Activated naive CD4-positive, alpha-beta T cell treated with anti-CD3 and anti-CD28 coated beads, Interleukin-2, amount 50 U/mL, for 24 hours (primary cell): ENCODE measurements around the gene TPO.
A peak's percentile ranks its signal among the peaks of the same experiment; 100 is the strongest.

Source experiments
- H3K27ac Mint-ChIP-seq: one replicate; pipeline ENCODE4 v1.8.0; 2021; ENCODE audit warnings: mild to moderate bottlenecking, mixed read lengths
- H3K27me3 Mint-ChIP-seq: one replicate; pipeline ENCODE4 v1.8.0; 2021; ENCODE audit warnings: mixed read lengths
- H3K36me3 Mint-ChIP-seq: one replicate; pipeline ENCODE4 v1.8.0; 2021; ENCODE audit warnings: mixed read lengths
- H3K4me1 Mint-ChIP-seq: one replicate; pipeline ENCODE4 v1.8.0; 2021; ENCODE audit warnings: mixed read lengths
- H3K4me3 Mint-ChIP-seq: one replicate; pipeline ENCODE4 v1.8.0; 2021; ENCODE audit warnings: mild to moderate bottlenecking, mixed read lengths
- H3K9me3 Mint-ChIP-seq: one replicate; pipeline ENCODE4 v1.8.0; 2021; ENCODE audit warnings: mixed read lengths

The TPO gene

DNA sequence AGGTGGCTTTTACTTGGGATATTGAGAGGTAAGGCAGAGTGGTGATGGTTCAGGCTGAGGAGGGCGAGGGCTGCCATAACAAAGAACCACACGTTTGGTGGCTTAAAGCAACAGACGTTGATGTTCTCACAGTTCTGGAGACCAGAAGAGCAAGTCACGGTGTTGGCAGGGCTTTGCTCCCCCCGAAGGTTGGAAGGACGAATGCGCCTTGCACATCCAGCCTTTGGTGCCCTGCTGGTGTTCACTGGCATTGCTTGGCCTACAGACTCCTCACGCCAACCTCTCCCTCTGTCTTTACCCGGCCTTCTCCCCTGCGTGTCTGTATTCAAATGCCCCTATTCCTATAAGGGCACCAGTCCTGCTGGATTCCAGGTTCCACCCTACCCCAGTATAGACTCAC, 125.4 kb downstream of the TPO start:
- Mint-ChIP-seq H3K27ac (no peak overlapping the region), H3K36me3 (no peaks in the 10 kb centered on the region), H3K4me3 (no peak overlapping the region)

DNA sequence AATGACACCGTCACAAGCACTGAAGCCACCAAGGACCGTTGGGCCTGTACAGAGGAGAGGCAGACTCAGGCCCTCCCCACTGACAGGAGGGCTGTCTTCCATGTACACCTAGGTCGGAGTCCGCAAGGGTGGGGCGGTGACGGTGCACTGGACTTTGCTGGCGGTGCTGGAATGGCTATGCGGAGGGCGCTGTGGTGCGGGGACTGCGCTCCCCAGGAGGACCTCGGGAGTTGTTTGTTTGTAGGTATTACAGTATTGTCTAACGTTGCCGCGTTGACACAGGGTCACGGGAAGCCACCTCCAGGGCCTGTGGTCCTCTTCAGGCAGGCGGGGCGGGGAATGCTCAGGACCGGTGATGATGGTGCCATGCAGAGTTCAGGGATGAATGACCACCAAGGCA, 126.2 kb downstream of the TPO start:
- no peak overlapping the region for H3K4me3 Mint-ChIP-seq
- H3K27me3 Mint-ChIP-seq: peaks cover 3% of the 10 kb centered on the region
- H3K27ac Mint-ChIP-seq: no peak overlapping the region
- H3K36me3 Mint-ChIP-seq: no peaks in the 10 kb centered on the region
- H3K4me1 Mint-ChIP-seq: peaks cover 4% of the 10 kb centered on the region
- H3K9me3 Mint-ChIP-seq: no peaks in the 10 kb centered on the region

More for the DNA sequence above, 125.4 kb downstream of the TPO start:
- peaks cover 3% of the 10 kb centered on the region for H3K27me3 Mint-ChIP-seq
- peaks cover 4% of the 10 kb centered on the region for H3K4me1 Mint-ChIP-seq
- H3K9me3 Mint-ChIP-seq: no peaks in the 10 kb centered on the region

DNA sequence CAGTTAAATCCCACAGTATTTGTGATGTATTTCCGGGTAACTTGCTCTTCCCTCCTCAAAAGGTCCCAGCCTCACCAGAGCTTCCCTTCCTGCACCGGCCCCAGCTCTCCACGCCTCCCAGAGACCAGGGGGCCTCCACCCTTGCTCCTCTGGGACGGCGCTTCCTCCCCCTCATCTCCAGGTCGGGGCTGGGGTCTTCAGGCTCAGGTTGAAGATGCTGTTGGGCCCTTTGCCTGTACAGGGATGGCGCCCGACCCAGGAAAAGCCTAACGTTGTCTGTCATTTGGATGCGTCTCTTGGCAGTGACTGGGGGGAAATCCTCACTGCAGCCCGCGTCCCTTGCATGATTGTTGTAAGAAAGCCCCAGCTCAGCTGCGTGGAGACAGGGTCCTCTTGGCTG, 126.7 kb downstream of the TPO start:
- Mint-ChIP-seq H3K27ac (no peak overlapping the region), H3K36me3 (no peaks in the 10 kb centered on the region), H3K27me3 (peaks cover 2% of the 10 kb centered on the region), H3K4me3 (no peak overlapping the region), H3K9me3 (no peaks in the 10 kb centered on the region), H3K4me1 (peaks cover 4% of the 10 kb centered on the region)

DNA sequence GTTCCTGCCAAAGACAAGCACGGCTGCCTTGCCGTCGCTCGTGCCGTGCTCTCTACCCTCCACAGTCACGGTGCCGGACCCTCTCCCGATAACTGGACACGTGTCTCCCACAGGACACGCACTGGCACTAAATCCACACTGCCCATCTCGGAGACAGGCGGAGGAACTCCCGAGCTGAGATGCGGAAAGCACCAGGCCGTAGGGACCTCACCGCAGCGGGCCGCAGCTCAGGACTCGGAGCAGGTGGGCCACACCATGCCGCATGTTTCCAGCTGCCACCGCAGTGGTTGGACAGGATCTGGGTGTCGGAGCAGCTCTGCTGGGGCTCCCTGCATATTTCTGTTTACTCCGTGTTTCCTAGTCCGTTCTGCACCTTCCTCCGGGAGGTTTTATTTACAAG, 127.2 kb downstream of the TPO start:
- no peaks in the 10 kb centered on the region for H3K36me3 Mint-ChIP-seq
- H3K9me3 Mint-ChIP-seq: no peaks in the 10 kb centered on the region
- H3K4me3 Mint-ChIP-seq: no peak overlapping the region
- H3K27ac Mint-ChIP-seq: no peak overlapping the region
- H3K4me1 Mint-ChIP-seq: peaks cover 5% of the 10 kb centered on the region
- H3K27me3 Mint-ChIP-seq: peaks cover 2% of the 10 kb centered on the region

DNA sequence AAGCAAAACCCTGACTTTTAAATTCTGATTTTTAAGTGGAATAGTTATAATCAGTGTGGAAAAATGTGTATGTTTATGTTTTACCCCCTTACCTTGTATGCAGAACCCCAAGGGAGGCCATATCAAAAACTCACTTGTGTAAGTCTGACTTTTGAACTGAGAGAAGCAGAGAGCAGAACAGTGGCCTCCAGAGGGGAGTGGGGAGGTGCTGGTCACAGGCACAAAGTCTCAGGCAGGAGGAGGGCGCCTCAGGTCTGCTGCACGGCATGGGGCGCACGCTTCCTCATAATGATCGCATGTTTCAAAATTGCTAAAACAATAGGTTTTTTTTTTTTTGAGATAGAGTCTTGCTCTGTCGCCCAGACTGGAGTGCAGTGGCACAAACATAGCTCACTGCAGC, 127.8 kb downstream of the TPO start:
- peaks cover 2% of the 10 kb centered on the region for H3K27me3 Mint-ChIP-seq
- no peaks in the 10 kb centered on the region for H3K9me3 Mint-ChIP-seq
- no peak overlapping the region for H3K4me3 Mint-ChIP-seq
- peaks cover 10% of the 10 kb centered on the region for H3K4me1 Mint-ChIP-seq
- no peaks in the 10 kb centered on the region for H3K36me3 Mint-ChIP-seq
- no peak overlapping the region for H3K27ac Mint-ChIP-seq

DNA sequence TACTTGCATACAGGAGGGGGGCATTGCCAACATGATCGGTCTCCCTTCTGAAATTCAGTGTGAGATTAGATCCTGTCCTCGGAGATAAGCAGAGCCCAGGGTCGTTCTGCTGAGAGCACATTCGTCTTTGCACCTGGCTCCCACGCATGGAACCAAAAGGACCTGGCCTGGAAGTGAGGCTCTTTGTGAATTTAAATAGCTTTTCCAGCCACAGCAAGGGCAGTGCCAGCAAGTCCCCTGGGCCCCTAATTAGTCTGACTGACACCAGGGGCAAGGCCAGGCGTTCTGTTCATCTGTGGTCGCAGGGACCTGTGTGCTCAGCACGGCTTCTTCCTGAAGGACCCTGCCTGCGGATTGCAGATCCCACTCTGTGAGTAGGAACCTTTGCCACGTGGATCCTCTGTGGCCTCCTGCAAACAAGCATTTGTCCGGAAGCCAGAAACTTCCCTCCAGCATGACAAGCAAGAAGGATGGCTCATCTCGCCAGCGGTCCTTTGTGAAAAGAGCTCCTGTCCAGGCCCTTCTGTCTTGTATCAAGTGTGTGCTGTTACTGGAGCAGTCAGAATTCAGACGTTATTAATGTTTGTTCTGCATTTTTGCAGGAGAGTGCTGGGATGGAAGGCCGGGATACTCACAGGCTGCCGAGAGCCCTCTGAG, 128.7 kb downstream of the TPO start:
- Mint-ChIP-seq H3K27ac (no peak overlapping the region), H3K27me3 (peaks cover 2% of the 10 kb centered on the region), H3K9me3 (no peaks in the 10 kb centered on the region), H3K4me1 (peaks cover 14% of the 10 kb centered on the region), H3K36me3 (no peaks in the 10 kb centered on the region), H3K4me3 (no peak overlapping the region)

DNA sequence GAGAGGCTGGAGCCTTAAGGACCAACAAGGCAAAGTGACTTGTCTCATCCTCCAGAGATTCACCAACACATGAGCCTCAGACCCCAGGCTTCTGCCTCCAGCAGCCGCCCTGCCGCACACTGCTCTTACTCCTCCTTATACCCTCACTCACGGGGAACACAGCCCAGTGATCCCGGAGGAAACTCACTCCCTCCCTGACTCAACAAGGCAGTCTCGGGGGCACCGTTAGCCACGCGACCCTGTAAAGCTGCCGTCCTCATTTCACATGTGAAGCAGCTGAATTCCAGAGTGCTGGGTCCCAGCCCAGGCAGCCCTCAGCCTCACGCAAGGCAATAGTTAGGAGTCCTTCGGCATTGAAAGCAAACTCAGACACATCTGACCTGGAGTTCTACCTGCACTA, 129.7 kb downstream of the TPO start:
- Mint-ChIP-seq H3K27ac (no peak overlapping the region), H3K36me3 (no peaks in the 10 kb centered on the region), H3K4me3 (no peak overlapping the region), H3K27me3 (peaks cover 1% of the 10 kb centered on the region), H3K4me1 (peaks cover 14% of the 10 kb centered on the region), H3K9me3 (no peaks in the 10 kb centered on the region)

DNA sequence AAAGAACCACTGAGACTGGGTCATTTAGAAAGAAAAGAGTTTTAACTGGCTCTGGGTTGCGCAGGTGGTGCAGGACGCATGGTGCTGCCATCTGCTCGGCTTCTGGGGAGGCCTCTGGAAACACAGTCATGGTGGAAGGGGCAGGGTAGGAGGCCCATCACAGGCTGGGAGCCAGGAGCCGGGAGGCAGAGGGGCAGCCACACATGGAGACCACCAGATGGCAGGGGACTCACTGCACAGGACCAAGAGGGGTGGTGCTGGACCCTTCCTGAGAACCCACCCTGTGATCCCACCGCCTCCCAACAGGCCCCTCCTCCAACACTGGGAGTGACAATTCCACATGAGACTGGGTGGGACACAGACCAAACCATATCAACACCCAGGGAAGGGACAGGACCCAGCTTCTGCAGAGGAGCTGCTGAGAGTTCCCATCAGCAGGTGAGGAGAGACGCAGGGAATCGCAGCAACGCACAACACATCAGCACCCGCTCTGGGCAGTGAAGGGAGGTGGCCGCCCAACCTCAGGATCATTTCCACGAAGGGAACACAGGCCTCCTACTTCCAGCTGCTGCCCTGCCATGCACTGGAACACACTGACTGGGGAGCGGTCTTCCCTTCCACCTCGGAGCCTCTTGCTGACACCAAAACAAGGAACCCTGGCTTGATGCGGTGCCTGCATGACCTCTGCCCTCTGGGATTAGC, 130.7 kb downstream of the TPO start:
- Mint-ChIP-seq H3K27ac (no peak overlapping the region), H3K4me3 (no peak overlapping the region)

DNA sequence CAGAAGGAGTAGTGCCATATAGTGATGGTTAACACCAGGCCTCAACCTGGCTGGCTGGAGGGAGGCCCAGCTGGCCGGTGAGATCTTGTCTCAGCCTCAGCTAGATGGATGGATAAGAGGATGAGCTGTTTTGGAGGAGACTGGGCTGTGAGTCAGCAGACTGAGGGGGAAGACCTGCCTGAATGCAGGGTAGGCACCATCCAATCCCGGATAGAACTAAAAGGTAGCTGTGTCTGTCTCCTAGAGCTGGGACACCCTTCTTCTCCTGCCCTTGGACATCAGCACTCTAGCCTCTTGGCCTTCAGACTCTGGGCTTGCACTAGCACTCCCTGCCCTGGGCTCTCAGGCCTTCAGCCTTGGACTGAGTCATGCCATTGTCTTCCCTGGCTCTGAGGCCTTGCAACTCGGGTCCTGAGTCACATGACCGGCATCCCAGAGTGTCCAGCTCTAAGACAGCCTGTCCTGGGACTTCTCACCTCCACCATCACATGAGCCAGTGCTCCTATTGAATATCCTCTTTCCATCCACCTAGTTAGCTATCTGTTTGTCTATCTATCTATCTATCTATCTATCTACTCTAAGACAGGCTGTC, 131.3 kb downstream of the TPO start:
- Mint-ChIP-seq H3K4me1 (peaks cover 10% of the 10 kb centered on the region), H3K9me3 (no peaks in the 10 kb centered on the region), H3K27me3 (no peaks in the 10 kb centered on the region), H3K4me3 (no peak overlapping the region), H3K27ac (no peak overlapping the region), H3K36me3 (no peaks in the 10 kb centered on the region)

More for the DNA sequence above, 130.7 kb downstream of the TPO start:
- Mint-ChIP-seq H3K36me3 (no peaks in the 10 kb centered on the region), H3K27me3 (no peaks in the 10 kb centered on the region), H3K4me1 (peaks cover 11% of the 10 kb centered on the region), H3K9me3 (no peaks in the 10 kb centered on the region)

DNA sequence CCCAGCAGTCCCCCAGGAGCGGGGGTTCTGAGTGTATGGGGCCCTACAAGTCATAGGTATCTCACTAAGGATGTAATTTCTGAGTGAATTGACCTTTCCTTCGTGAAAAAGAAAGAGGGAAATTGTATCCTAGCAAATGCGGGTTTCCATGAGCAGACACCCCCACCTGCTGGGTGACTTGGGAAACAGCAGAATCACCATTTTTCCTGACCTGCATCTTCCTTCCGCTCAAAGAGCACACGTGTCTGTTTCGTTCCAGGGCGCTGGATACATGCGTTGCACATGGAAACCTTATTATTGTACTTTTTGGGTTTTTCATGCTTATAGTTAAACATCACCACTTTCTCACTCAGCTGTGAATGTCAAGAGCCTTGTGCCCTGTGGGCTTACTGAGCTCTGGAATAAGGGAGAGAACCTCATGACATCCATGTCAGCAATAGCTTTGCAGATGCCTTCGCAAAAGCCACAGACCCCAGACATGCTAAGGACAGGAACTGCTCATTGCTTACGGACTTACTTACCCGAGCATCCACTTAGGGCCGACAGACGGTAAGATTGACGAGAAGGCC, 132.8 kb downstream of the TPO start:
- Mint-ChIP-seq H3K36me3 (no peaks in the 10 kb centered on the region), H3K9me3 (no peaks in the 10 kb centered on the region), H3K4me1 (peaks cover 13% of the 10 kb centered on the region), H3K27ac (no peak overlapping the region), H3K4me3 (no peak overlapping the region), H3K27me3 (no peaks in the 10 kb centered on the region)

DNA sequence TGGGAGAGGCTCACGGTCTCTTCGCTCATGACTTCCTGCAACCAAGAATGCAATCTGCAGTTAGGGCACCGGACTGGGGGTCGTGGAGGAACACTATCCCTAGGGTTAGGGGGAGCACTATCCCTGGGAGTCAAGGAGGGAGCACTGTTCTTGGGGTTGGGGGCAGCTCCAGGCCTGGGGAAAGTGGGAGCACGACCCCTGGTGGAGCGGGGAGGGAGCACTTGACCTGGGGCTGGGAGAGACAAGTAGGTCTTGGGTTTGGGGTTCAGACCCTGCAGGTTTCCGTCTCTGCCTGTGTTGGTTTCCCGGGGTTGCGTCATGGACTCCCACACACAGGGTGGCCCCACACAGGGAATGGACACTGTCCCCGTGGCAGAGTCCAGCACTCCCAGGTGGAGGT, 133.6 kb downstream of the TPO start:
- H3K27me3 Mint-ChIP-seq: no peaks in the 10 kb centered on the region
- H3K36me3 Mint-ChIP-seq: no peaks in the 10 kb centered on the region
- no peaks in the 10 kb centered on the region for H3K9me3 Mint-ChIP-seq
- H3K4me1 Mint-ChIP-seq: peaks cover 14% of the 10 kb centered on the region
- peak overlapping the region; percentile 30 for H3K27ac Mint-ChIP-seq
- H3K4me3 Mint-ChIP-seq: no peak overlapping the region

DNA sequence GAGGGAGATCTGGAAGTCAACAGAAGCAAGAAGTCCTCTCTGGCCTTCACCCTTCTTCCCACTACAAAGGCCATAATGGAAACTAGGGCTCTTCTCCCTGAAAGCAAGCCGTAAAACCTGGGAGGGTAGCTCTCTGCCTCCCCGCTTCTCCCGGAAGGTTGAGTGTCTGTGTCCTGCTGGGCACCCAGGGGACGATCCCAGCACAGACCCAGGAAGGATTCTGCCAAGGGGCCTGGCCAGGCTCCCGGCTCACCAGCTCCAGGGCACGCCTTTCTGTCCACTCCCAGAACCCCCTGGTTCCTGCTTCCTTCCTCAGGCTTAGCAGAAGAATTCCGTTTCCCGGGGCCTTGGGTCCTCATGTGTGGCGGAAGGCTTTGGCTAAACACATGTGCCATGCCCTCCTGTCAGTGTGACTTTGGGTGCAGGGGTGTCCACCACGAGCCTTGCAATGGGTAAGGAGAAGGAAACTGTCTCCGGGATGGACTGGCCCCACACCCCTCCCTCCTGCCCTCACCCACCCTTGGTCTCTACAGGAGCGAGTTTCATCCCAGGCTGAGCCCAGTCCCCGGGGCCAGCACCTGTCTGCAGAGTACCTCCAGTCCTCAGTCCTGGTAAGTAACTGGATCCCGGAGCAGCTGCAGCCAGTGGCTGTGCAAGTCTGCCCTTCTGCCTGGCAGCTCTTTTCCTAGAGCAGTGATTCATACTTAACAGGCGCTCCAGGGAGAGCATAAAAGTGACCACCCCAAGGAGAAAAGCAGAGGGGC, 135.8 kb downstream of the TPO start:
- no peak overlapping the region for H3K4me3 Mint-ChIP-seq
- H3K9me3 Mint-ChIP-seq: no peaks in the 10 kb centered on the region
- H3K36me3 Mint-ChIP-seq: no peaks in the 10 kb centered on the region
- no peak overlapping the region for H3K27ac Mint-ChIP-seq
- H3K27me3 Mint-ChIP-seq: no peaks in the 10 kb centered on the region
- peaks cover 14% of the 10 kb centered on the region for H3K4me1 Mint-ChIP-seq

DNA sequence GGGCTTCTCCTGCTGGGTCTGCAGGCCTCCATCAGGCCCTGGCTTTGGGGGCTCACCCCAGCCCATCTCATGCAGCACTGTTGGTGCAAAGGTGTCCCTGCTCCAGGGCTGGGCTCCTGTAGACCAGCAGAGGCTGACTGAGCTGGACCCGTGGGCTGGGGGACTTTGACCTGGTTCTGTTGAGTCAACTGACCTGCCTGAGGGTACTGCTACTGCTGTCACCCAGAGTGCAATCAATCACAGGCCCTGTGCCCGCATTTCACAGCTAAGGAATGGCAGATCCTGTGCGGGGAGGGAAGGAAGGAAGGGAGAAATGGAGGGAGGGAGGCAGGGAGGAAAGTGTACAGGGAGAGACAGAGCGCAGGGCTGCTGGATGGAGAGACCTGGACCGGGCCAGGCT, 136.8 kb downstream of the TPO start:
- no peak overlapping the region for H3K4me3 Mint-ChIP-seq
- H3K36me3 Mint-ChIP-seq: no peaks in the 10 kb centered on the region
- H3K4me1 Mint-ChIP-seq: peaks cover 14% of the 10 kb centered on the region
- H3K27ac Mint-ChIP-seq: no peak overlapping the region
- H3K9me3 Mint-ChIP-seq: no peaks in the 10 kb centered on the region
- no peaks in the 10 kb centered on the region for H3K27me3 Mint-ChIP-seq

DNA sequence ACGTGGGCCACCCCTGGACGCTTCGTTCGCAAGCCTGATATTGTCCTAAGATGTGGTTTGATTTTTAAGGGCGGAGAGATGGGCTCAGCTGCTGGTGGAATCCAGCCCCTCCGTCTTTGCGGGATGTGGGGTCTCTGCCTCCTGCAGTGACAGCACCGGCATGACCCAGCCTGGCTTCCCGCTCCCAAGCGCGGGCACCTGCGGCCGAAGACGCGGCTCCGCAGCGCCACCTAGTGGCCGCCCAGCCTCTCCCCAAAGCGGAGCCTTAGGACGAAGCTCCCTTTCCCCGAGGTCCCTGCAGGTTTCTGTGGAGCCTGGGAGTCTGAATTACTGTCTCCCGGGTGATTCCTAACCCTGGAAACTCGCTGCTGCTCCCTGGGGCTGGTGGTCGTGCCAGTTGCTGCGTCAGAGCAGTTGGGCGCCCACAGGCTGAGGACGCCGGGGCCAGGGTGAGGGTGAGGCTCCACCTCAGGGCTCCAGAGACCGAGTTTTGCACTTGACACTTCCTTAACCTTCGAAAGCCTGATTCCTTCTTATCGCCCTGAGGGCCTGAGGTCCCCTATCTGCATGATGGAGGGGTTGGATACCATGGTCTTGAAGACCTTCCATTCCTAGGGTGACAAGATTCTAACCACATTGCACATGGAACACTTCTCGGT, 137.5 kb downstream of the TPO start:
- Mint-ChIP-seq H3K36me3 (no peaks in the 10 kb centered on the region), H3K4me1 (peaks cover 10% of the 10 kb centered on the region), H3K27ac (no peak overlapping the region), H3K4me3 (no peak overlapping the region), H3K27me3 (no peaks in the 10 kb centered on the region), H3K9me3 (no peaks in the 10 kb centered on the region)

DNA sequence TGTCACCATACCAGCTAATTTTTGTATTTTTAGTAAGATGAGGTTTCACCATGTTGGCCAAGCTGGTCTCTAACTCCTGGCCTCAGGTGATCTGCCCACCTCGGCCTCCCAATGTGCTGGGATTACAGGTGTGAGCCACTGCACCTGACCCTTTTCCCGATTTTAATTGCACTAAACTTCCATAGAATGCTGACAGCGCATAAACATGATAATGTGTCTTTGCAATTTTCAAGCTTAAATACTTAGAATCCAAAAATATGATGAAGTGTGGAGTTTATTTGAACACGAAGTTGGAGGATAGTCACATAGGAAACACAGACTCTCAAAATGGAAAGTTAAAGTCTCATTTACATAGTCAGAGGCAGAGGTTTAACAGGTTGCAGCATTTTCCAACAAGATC, 138.6 kb downstream of the TPO start:
- no peaks in the 10 kb centered on the region for H3K9me3 Mint-ChIP-seq
- peaks cover 4% of the 10 kb centered on the region for H3K4me1 Mint-ChIP-seq

More for the DNA sequence above, 138.6 kb downstream of the TPO start:
- Mint-ChIP-seq H3K36me3 (no peaks in the 10 kb centered on the region), H3K27me3 (no peaks in the 10 kb centered on the region), H3K27ac (no peak overlapping the region), H3K4me3 (no peak overlapping the region)
